Neural cell (in vitro differentiated cells): ENCODE data around the gene DLG2. TPM values are rescaled to one million over a fixed set of nuclear protein-coding genes. Genes with fewer than 3 reads are reported as not detected.

Experiments used
- H2AFZ ChIP-seq: fragments of 200-600, 300-800 bp; sonication (generic), shearing (Covaris generic); 2 replicates; pipeline ENCODE4 v1.6.0; 2014; ENCODE audit warnings: low read depth, mild to moderate bottlenecking, antibody characterized with exemption, low read length, moderate library complexity
- H3F3A ChIP-seq: fragments of 200-600 bp; shearing (Covaris generic); 2 replicates; pipeline ENCODE4 v1.6.1; 2016; ENCODE audit warnings: mild to moderate bottlenecking, moderate library complexity, mixed read lengths, antibody characterized with exemption, low read length; ENCODE audit not compliant: insufficient read depth, poor library complexity, severe bottlenecking
- H3K27ac ChIP-seq: fragments of 200-600, 300-800 bp; sonication (generic), shearing (Covaris generic); 2 replicates; pipeline ENCODE4 v1.5.1; 2014; ENCODE audit warnings: mild to moderate bottlenecking, low read length, moderate library complexity
- H3K27me3 ChIP-seq: fragments of 300-800, 200-600 bp; sonication (generic), shearing (Covaris generic); 2 replicates; pipeline ENCODE4 v1.6.0; 2014; ENCODE audit warnings: mild to moderate bottlenecking, low read depth, low read length, moderate library complexity; ENCODE audit not compliant: insufficient read depth
- H3K36me3 ChIP-seq: fragments of 300-800, 200-600 bp; sonication (generic), shearing (Covaris generic); 2 replicates; pipeline ENCODE4 v1.5.1; 2014; ENCODE audit warnings: mild to moderate bottlenecking, antibody characterized with exemption, low read length, moderate library complexity; ENCODE audit not compliant: insufficient read depth
- H3K4me2 ChIP-seq: fragments of 300-800, 200-600 bp; sonication (generic), shearing (Covaris generic); 2 replicates; pipeline ENCODE4 v1.6.0; 2014; ENCODE audit warnings: mild to moderate bottlenecking, low read length
- H3K4me3 ChIP-seq: fragments of 300-800, 200-600 bp; sonication (generic), shearing (Covaris generic); 2 replicates; pipeline ENCODE4 v1.5.1; 2014; ENCODE audit warnings: mild to moderate bottlenecking, low read length, moderate library complexity
- H3K79me2 ChIP-seq: fragments of 200-600 bp; shearing (Covaris generic); replicated peaks from 2 replicates; pipeline ENCODE4 v1.6.0; 2014; ENCODE audit warnings: mild to moderate bottlenecking, low read length, moderate library complexity; ENCODE audit not compliant: insufficient read depth
- H3K9ac ChIP-seq: fragments of 300-800, 200-600 bp; sonication (generic), shearing (Covaris generic); 2 replicates; pipeline ENCODE4 v1.6.1; 2016; ENCODE audit warnings: mild to moderate bottlenecking, low read length, mixed read lengths
- H3K9me2 ChIP-seq: fragments of 200-600 bp; shearing (Covaris generic); 2 replicates; pipeline ENCODE4 v1.6.1; 2016; ENCODE audit warnings: mild to moderate bottlenecking, low read length, mixed read lengths; ENCODE audit not compliant: insufficient read depth
- H3K9me3 ChIP-seq: fragments of 200-600, 300-800 bp; sonication (generic), shearing (Covaris generic); 2 replicates; pipeline ENCODE4 v1.6.1; 2016; ENCODE audit warnings: mild to moderate bottlenecking, mixed run types, low read length, moderate library complexity, mixed read lengths
- H4K20me1 ChIP-seq: fragments of 200-600 bp; shearing (Covaris generic); 2 replicates; pipeline ENCODE4 v1.6.1; 2016; ENCODE audit warnings: mild to moderate bottlenecking, mixed run types; ENCODE audit not compliant: insufficient read depth
- CTCF ChIP-seq: fragments of 450-650 bp; IDR thresholded peaks from 2 replicates; pipeline ENCODE4 v1.5.1; 2014; ENCODE audit warnings: antibody characterized with exemption, mild to moderate bottlenecking, moderate library complexity; ENCODE audit not compliant: poor library complexity, severe bottlenecking
- EP300 ChIP-seq: fragments of 450-650 bp; conservative IDR thresholded peaks from 2 replicates; pipeline ENCODE4 v1.6.1; 2014; ENCODE audit warnings: antibody characterized with exemption, mild to moderate bottlenecking, moderate library complexity; ENCODE audit not compliant: poor library complexity, severe bottlenecking
- EZH2 ChIP-seq: fragments of 200-600, 300-800 bp; shearing (Covaris generic), sonication (generic); IDR thresholded peaks from 2 replicates; pipeline ENCODE4 v1.6.1; 2014; ENCODE audit warnings: antibody characterized with exemption, low read length, borderline replicate concordance, mild to moderate bottlenecking; ENCODE audit not compliant: insufficient read depth, poor library complexity, severe bottlenecking
- MXI1 ChIP-seq: fragments of 450-650 bp; conservative IDR thresholded peaks from 2 replicates; pipeline ENCODE4 v1.6.1; 2014; ENCODE audit warnings: antibody characterized with exemption, mild to moderate bottlenecking; ENCODE audit not compliant: poor library complexity, severe bottlenecking
- POLR2AphosphoS5 ChIP-seq: IDR thresholded peaks from 2 replicates; pipeline ENCODE4 v1.6.1; 2012
- RAD21 ChIP-seq: fragments of 450-650 bp; conservative IDR thresholded peaks from 2 replicates; pipeline ENCODE4 v1.6.1; 2014; ENCODE audit warnings: antibody characterized with exemption, mild to moderate bottlenecking, moderate library complexity
- REST ChIP-seq: IDR thresholded peaks from 2 replicates; pipeline ENCODE4 v1.6.1; 2012; ENCODE audit warnings: borderline replicate concordance
- SMC3 ChIP-seq: fragments of 450-650 bp; conservative IDR thresholded peaks from 2 replicates; pipeline ENCODE4 v1.6.1; 2014; ENCODE audit warnings: antibody characterized with exemption, mild to moderate bottlenecking, moderate library complexity; ENCODE audit not compliant: poor library complexity
- TAF1 ChIP-seq: IDR thresholded peaks from 2 replicates; pipeline ENCODE4 v1.6.1; 2012; ENCODE audit warnings: low read depth
- polyA plus RNA-seq: library from polyadenylated mRNA; depleted of rRNA; stranded (reverse); fragments of >200 nt; gene quantifications from 2 replicates; pipeline ENCODE4 v1.2.3, GENCODE V29; 2014

DLG2 gene
- polyA plus RNA-seq, 1 donor from 2014 or later, result 179 TPM

- H3K79me2 ChIP-seq, result no peaks in the 10 kb centered on the region
- no peaks in the 10 kb centered on the region for H3K27me3 ChIP-seq
- no peak overlapping the region for H2AFZ ChIP-seq
- no peaks in the 10 kb centered on the region for H3K36me3 ChIP-seq
- no peaks in the 10 kb centered on the region for H4K20me1 ChIP-seq
- H3K4me2 ChIP-seq, result no peak overlapping the region
- H3F3A ChIP-seq, result no peaks in the 10 kb centered on the region
- TF ChIP-seq EP300, result no peak
- no peak for TF ChIP-seq POLR2AphosphoS5
- TF ChIP-seq TAF1, result no peak
- no peak for TF ChIP-seq REST
- TF ChIP-seq EZH2, result no peak
- H3K4me3 ChIP-seq, result no peak overlapping the region
- H3K9me2 ChIP-seq, result no peaks in the 10 kb centered on the region
- no peak overlapping the region for H3K27ac ChIP-seq
- H3K9me3 ChIP-seq, result no peaks in the 10 kb centered on the region
- no peak overlapping the region for H3K9ac ChIP-seq
These were observed 1760.5 kb downstream of the DLG2 start for GRCh38 chr11:83866655-83867054.

GRCh38 chr11:83865636-83866461, 1761.3 kb downstream of the DLG2 start:
- H3K79me2 ChIP-seq, result no peaks in the 10 kb centered on the region
- no peak overlapping the region for H3K4me2 ChIP-seq
- no peaks in the 10 kb centered on the region for H3F3A ChIP-seq
- TF ChIP-seq POLR2AphosphoS5 (no peak), REST (no peak), MXI1 (no peak), EZH2 (no peak), CTCF (no peak), SMC3 (no peak), TAF1 (no peak), EP300 (no peak), RAD21 (no peak)
- H3K4me3 ChIP-seq, result no peak overlapping the region
- H3K27me3 ChIP-seq, result no peaks in the 10 kb centered on the region
- H2AFZ ChIP-seq, result no peak overlapping the region
- H4K20me1 ChIP-seq, result no peaks in the 10 kb centered on the region
- H3K36me3 ChIP-seq, result no peaks in the 10 kb centered on the region
- H3K27ac ChIP-seq, result no peak overlapping the region
- no peak overlapping the region for H3K9ac ChIP-seq
- H3K9me2 ChIP-seq, result no peaks in the 10 kb centered on the region
- H3K9me3 ChIP-seq, result no peaks in the 10 kb centered on the region
